Smooth muscle cell (in vitro differentiated cells): ENCODE results near the gene ELFN1. TPM values are rescaled to one million over a fixed set of nuclear protein-coding genes. Genes with fewer than 3 reads are reported as not detected.

ENCODE experiments used
- DNase-seq: peaks from one replicate; lab custom pipeline; 2025; ENCODE audit not compliant: unreplicated experiment; lab: John Stamatoyannopoulos, UW
- H2AFZ ChIP-seq: fragments of 200-600 bp; sonication (generic); 2 replicates; pipeline ENCODE4 v1.6.0; 2016; ENCODE audit warnings: antibody characterized with exemption, low read depth, mild to moderate bottlenecking
- H3F3A ChIP-seq: fragments of 200-600 bp; sonication (generic); 2 replicates; pipeline ENCODE4 v1.6.0; 2017; ENCODE audit warnings: antibody characterized with exemption, low read depth
- H3K27ac ChIP-seq: fragments of 200-600 bp; sonication (generic); 2 replicates; pipeline ENCODE4 v1.5.1; 2016; ENCODE audit warnings: low read depth, mild to moderate bottlenecking
- H3K27me3 ChIP-seq: fragments of 200-600 bp; sonication (generic); 2 replicates; pipeline ENCODE4 v1.6.1; 2016; ENCODE audit warnings: low read depth, mild to moderate bottlenecking
- H3K36me3 ChIP-seq: fragments of 200-600 bp; sonication (generic); 2 replicates; pipeline ENCODE4 v1.5.1; 2016; ENCODE audit warnings: low read depth
- H3K4me1 ChIP-seq: fragments of 200-600 bp; sonication (generic); 2 replicates; pipeline ENCODE4 v1.5.1; 2016; ENCODE audit warnings: low read depth
- H3K4me2 ChIP-seq: fragments of 200-600 bp; sonication (generic); 2 replicates; pipeline ENCODE4 v1.6.0; 2016; ENCODE audit warnings: mild to moderate bottlenecking
- H3K4me3 ChIP-seq: fragments of 200-600 bp; sonication (generic); 2 replicates; pipeline ENCODE4 v1.5.1; 2016; ENCODE audit warnings: mild to moderate bottlenecking
- H3K79me2 ChIP-seq: fragments of 200-600 bp; sonication (generic); 2 replicates; pipeline ENCODE4 v1.6.0; 2016; ENCODE audit warnings: low read depth, mild to moderate bottlenecking
- H3K9ac ChIP-seq: fragments of 200-600 bp; sonication (generic); 2 replicates; pipeline ENCODE4 v1.6.0; 2016; ENCODE audit warnings: low read depth
- H3K9me3 ChIP-seq: fragments of 200-600 bp; sonication (generic); replicated peaks from 2 replicates; pipeline ENCODE4 v1.5.1; 2016; ENCODE audit warnings: low read depth
- H4K20me1 ChIP-seq: fragments of 200-600 bp; sonication (generic); 2 replicates; pipeline ENCODE4 v1.6.0; 2016; ENCODE audit warnings: low read depth
- CTCF ChIP-seq: fragments of 200-600 bp; sonication (generic); IDR thresholded peaks from 2 replicates; pipeline ENCODE4 v1.5.1; 2017; ENCODE audit warnings: borderline replicate concordance, mild to moderate bottlenecking, antibody characterized with exemption; ENCODE audit not compliant: insufficient read depth, poor library complexity, severe bottlenecking
- WGBS: methylation state at CpG from one replicate; pipeline ENCODE4 v1.1.7; 2016; ENCODE audit warnings: low lambda C conversion rate; 5-methylcytosine and 5-hydroxymethylcytosine counted together
- polyA plus RNA-seq: library from polyadenylated mRNA; unstranded; fragments of >200 nt; fragmentation: Nextera tagmentation; extraction: Ambion mirVana; gene quantifications from 2 replicates; pipeline ENCODE4 v1.2.1, GENCODE V29; 2016
- total RNA-seq: library from RNA; depleted of rRNA; stranded (reverse); fragments of >200 nt; gene quantifications from 2 replicates; pipeline ENCODE4 v1.2.3, GENCODE V29; 2014

The ELFN1 gene
- total and polyA plus RNA-seq, 2 experiments from 2014 or later = 4.2 to 6.2 TPM

GRCh38 chr7:1739593-1739992, 69.5 kb downstream of the ELFN1 start:
- no peak overlapping the region for H3K27ac ChIP-seq
- DNase-seq = no peak
- TF ChIP-seq CTCF = no peak
- H3K4me1 ChIP-seq = no peaks in the 10 kb centered on the region
- H3K4me2 ChIP-seq = no peak overlapping the region
- no peak overlapping the region for H3K9ac ChIP-seq
- H3F3A ChIP-seq = no peaks in the 10 kb centered on the region
- H3K36me3 ChIP-seq = no peaks in the 10 kb centered on the region
- H3K27me3 ChIP-seq = no peaks in the 10 kb centered on the region
- H2AFZ ChIP-seq = no peak overlapping the region
- no peaks in the 10 kb centered on the region for H4K20me1 ChIP-seq
- H3K9me3 ChIP-seq = no peaks in the 10 kb centered on the region
- H3K79me2 ChIP-seq = no peaks in the 10 kb centered on the region
- no peak overlapping the region for H3K4me3 ChIP-seq
- WGBS = 90% methylated on average over 8 of the region's 14 CpGs

GRCh38 chr7:1740214-1740613, 70.1 kb downstream of the ELFN1 start:
- H3K9ac ChIP-seq = no peak overlapping the region
- no peaks in the 10 kb centered on the region for H3K36me3 ChIP-seq
- no peak overlapping the region for H2AFZ ChIP-seq
- no peaks in the 10 kb centered on the region for H4K20me1 ChIP-seq
- H3K4me1 ChIP-seq = no peaks in the 10 kb centered on the region
- no peak for DNase-seq
- H3F3A ChIP-seq = no peaks in the 10 kb centered on the region
- no peak overlapping the region for H3K4me3 ChIP-seq
- 96% methylated on average over 17 of the region's 17 CpGs for WGBS
- no peak overlapping the region for H3K4me2 ChIP-seq
- no peaks in the 10 kb centered on the region for H3K9me3 ChIP-seq
- H3K27ac ChIP-seq = no peak overlapping the region
- no peaks in the 10 kb centered on the region for H3K79me2 ChIP-seq
- H3K27me3 ChIP-seq = no peaks in the 10 kb centered on the region
- no peak for TF ChIP-seq CTCF

GRCh38 chr7:1741246-1741645, 71.2 kb downstream of the ELFN1 start:
- no peak overlapping the region for H3K4me3 ChIP-seq
- no peaks in the 10 kb centered on the region for H3K79me2 ChIP-seq
- no peaks in the 10 kb centered on the region for H3K36me3 ChIP-seq
- H3K27me3 ChIP-seq = no peaks in the 10 kb centered on the region
- WGBS = 85% methylated on average over 8 of the region's 8 CpGs
- no peak for DNase-seq
- no peak overlapping the region for H3K27ac ChIP-seq
- no peaks in the 10 kb centered on the region for H4K20me1 ChIP-seq
- no peak overlapping the region for H3K9ac ChIP-seq
- H3K4me2 ChIP-seq = no peak overlapping the region
- no peak overlapping the region for H2AFZ ChIP-seq
- no peaks in the 10 kb centered on the region for H3F3A ChIP-seq
- TF ChIP-seq CTCF = no peak
- no peaks in the 10 kb centered on the region for H3K4me1 ChIP-seq
- H3K9me3 ChIP-seq = no peaks in the 10 kb centered on the region

- Histone ChIP-seq H3K27ac (no peak overlapping the region), H3K36me3 (no peaks in the 10 kb centered on the region), H3K79me2 (no peaks in the 10 kb centered on the region), H3K4me1 (no peaks in the 10 kb centered on the region), H3F3A (no peaks in the 10 kb centered on the region), H3K4me2 (no peak overlapping the region), H3K27me3 (no peaks in the 10 kb centered on the region), H3K4me3 (no peak overlapping the region), H4K20me1 (no peaks in the 10 kb centered on the region), H2AFZ (no peak overlapping the region), H3K9ac (no peak overlapping the region), H3K9me3 (no peaks in the 10 kb centered on the region)
- WGBS = 95% methylated on average over 33 of the region's 33 CpGs
- no peak for TF ChIP-seq CTCF
- DNase-seq = no peak
These were observed 71.9 kb downstream of the ELFN1 start for GRCh38 chr7:1741751-1742554.
